Measurements from ENCODE around the gene CDAN1. TPM values are rescaled to one million over a fixed set of nuclear protein-coding genes. Genes with fewer than 3 reads are reported as not detected.
"Not testable (repeated sequence)": the region's sequence is repeated elsewhere in the genome, so short reads cannot be mapped to it uniquely, and the experiment has no call there.

Gene CDAN1
- total RNA-seq, 1 donor from 2014 or later = 14.6 TPM

DNA sequence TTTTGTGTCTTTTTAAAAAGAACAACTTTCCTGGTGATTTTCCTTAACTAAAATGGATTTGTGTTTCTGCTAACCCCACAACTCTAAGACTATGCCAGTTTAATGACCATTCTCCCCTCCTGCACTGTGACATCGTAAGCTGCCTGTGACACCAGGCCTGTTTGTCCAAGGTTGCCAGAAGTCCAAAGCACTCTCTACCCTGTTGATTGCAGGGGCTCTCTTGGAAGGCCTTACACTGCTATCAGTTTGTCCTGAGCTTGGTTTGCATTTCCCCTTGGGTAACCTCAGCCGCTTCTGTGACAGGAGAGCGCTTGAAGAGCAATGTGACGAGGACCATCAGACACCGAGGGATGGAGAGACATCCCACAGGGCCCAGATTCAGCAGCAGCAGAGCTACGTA, 55.8 kb downstream of the CDAN1 start:
- no peak overlapping the region for H3K4me3 ChIP-seq (ENCODE audit: insufficient read depth, low read depth, low read length)
- no peaks in the 10 kb centered on the region for H3K27me3 ChIP-seq (ENCODE audit: insufficient read depth, low read length)
- FAIRE-seq (no peak), DNase-seq (ENCODE audit: low read depth) (no peak)
- no peaks in the 10 kb centered on the region for H3K9me3 Mint-ChIP-seq (ENCODE audit: unreplicated experiment)
- no peaks in the 10 kb centered on the region for H3K4me1 ChIP-seq (ENCODE audit: insufficient read depth, low read length)
- no peaks in the 10 kb centered on the region for H3K79me2 ChIP-seq (ENCODE audit: insufficient read depth, low read length)
- H3K27ac ChIP-seq (ENCODE audit: low read depth, low read length) = no peak overlapping the region
- H3K4me1 Mint-ChIP-seq (ENCODE audit: low read depth, unreplicated experiment) = peaks cover 7% of the 10 kb centered on the region
- TF ChIP-seq EZH2 (IDR thresholded peaks at IDR 0.05; ENCODE audit: insufficient read depth, low read length) (no peak), CTCF (IDR thresholded peaks at IDR 0.05; ENCODE audit: insufficient read depth, low read depth, low read length) (no peak)
- no peak overlapping the region for H3K9ac ChIP-seq (ENCODE audit: low read length)
- H3K27ac Mint-ChIP-seq (ENCODE audit: unreplicated experiment) = no peak overlapping the region
- no peak overlapping the region for H2AFZ ChIP-seq (ENCODE audit: low read depth, low read length)
- no peak overlapping the region for H3K4me3 Mint-ChIP-seq (ENCODE audit: unreplicated experiment)
- peaks cover 20% of the 10 kb centered on the region for H3K36me3 ChIP-seq (ENCODE audit: insufficient read depth, low read length)
- no peaks in the 10 kb centered on the region for H3K9me3 ChIP-seq (ENCODE audit: insufficient read depth, low read depth, low read length)
- no peaks in the 10 kb centered on the region for H4K20me1 ChIP-seq (ENCODE audit: insufficient read depth, low read length)
- H3K36me3 Mint-ChIP-seq (ENCODE audit: low read depth, unreplicated experiment) = peaks cover 32% of the 10 kb centered on the region
- H3K4me2 ChIP-seq (ENCODE audit: low read length) = no peak overlapping the region
- H3K27me3 Mint-ChIP-seq (ENCODE audit: low read depth, unreplicated experiment) = no peaks in the 10 kb centered on the region

GRCh38 chr15:42680142-42680482, 56.8 kb downstream of the CDAN1 start:
- H3K79me2 ChIP-seq (ENCODE audit: insufficient read depth, low read length); H3K4me1 ChIP-seq (ENCODE audit: insufficient read depth, low read length); H3K4me3 Mint-ChIP-seq (ENCODE audit: unreplicated experiment); H2AFZ ChIP-seq (ENCODE audit: low read depth, low read length); H3K9ac ChIP-seq (ENCODE audit: low read length); H3K9me3 Mint-ChIP-seq (ENCODE audit: unreplicated experiment); H3K4me3 ChIP-seq (ENCODE audit: insufficient read depth, low read depth, low read length); H3K27me3 Mint-ChIP-seq (ENCODE audit: low read depth, unreplicated experiment); FAIRE-seq; H3K27me3 ChIP-seq (ENCODE audit: insufficient read depth, low read length); H3K4me1 Mint-ChIP-seq (ENCODE audit: low read depth, unreplicated experiment); H3K9me3 ChIP-seq (ENCODE audit: insufficient read depth, low read depth, low read length); H3K27ac Mint-ChIP-seq (ENCODE audit: unreplicated experiment); H3K4me2 ChIP-seq (ENCODE audit: low read length); DNase-seq (ENCODE audit: low read depth); H4K20me1 ChIP-seq (ENCODE audit: insufficient read depth, low read length); H3K27ac ChIP-seq (ENCODE audit: low read depth, low read length): not testable (repeated sequence)
- peaks cover 24% of the 10 kb centered on the region for H3K36me3 ChIP-seq (ENCODE audit: insufficient read depth, low read length)
- peaks cover 32% of the 10 kb centered on the region for H3K36me3 Mint-ChIP-seq (ENCODE audit: low read depth, unreplicated experiment)

DNA sequence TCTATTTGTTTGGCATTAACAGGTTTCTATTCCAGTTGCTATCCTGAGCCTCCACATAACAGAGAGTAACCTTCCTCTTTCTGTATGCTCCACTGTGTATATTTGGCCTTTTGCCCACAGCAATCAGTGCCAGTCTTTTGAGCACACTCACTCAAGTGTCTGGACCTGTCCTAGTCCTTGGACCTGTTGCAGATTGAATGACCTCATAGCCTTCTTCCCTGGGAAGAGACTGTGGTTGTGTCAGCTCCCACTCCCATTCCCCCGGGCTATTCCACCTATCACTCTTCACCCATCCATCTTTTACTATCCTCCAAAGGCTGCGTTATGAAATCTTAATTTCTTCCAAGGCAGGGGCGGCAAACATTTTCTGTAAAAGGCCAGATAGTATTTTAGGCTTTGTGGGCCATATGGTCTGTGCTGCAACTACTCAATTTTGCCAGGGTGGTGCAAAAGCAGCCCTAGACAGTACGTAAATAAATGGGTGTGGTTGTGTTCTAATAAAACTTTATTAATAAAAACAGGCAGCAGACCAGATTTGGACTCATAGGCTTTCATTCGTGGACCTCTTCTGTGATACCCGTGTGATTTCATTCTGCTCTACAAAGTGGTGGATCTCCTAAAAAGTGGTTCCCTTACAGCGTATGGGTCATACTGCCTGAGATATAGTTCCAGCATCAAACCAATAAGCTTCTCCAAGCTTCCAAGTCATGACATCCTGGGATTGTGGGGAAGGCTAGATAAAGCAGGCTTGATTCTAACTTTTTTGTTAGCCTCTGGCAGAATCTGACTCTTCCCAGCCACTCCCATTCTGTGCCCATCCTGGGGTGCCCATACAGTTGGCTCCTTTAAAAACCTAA, 57.4 kb downstream of the CDAN1 start:
- H3K27me3 ChIP-seq (ENCODE audit: insufficient read depth, low read length) = no peaks in the 10 kb centered on the region
- DNase-seq (ENCODE audit: low read depth) = no peak
- no peak for TF ChIP-seq CTCF (IDR thresholded peaks at IDR 0.05; ENCODE audit: insufficient read depth, low read depth, low read length)
- no peak for TF ChIP-seq EZH2 (IDR thresholded peaks at IDR 0.05; ENCODE audit: insufficient read depth, low read length)
- peaks cover 7% of the 10 kb centered on the region for H3K4me1 Mint-ChIP-seq (ENCODE audit: low read depth, unreplicated experiment)
- no peaks in the 10 kb centered on the region for H3K79me2 ChIP-seq (ENCODE audit: insufficient read depth, low read length)
- no peaks in the 10 kb centered on the region for H4K20me1 ChIP-seq (ENCODE audit: insufficient read depth, low read length)
- no peak overlapping the region for H3K4me2 ChIP-seq (ENCODE audit: low read length)
- no peak for FAIRE-seq
- H3K27me3 Mint-ChIP-seq (ENCODE audit: low read depth, unreplicated experiment) = no peaks in the 10 kb centered on the region
- no peaks in the 10 kb centered on the region for H3K9me3 ChIP-seq (ENCODE audit: insufficient read depth, low read depth, low read length)
- H3K4me3 ChIP-seq (ENCODE audit: insufficient read depth, low read depth, low read length) = no peak overlapping the region
- H3K27ac ChIP-seq (ENCODE audit: low read depth, low read length) = no peak overlapping the region
- H3K9ac ChIP-seq (ENCODE audit: low read length) = no peak overlapping the region
- no peak overlapping the region for H3K27ac Mint-ChIP-seq (ENCODE audit: unreplicated experiment)
- no peak overlapping the region for H2AFZ ChIP-seq (ENCODE audit: low read depth, low read length)
- H3K36me3 ChIP-seq (ENCODE audit: insufficient read depth, low read length) = peaks cover 28% of the 10 kb centered on the region
- H3K4me1 ChIP-seq (ENCODE audit: insufficient read depth, low read length) = no peaks in the 10 kb centered on the region
- H3K36me3 Mint-ChIP-seq (ENCODE audit: low read depth, unreplicated experiment) = peaks cover 28% of the 10 kb centered on the region
- no peaks in the 10 kb centered on the region for H3K9me3 Mint-ChIP-seq (ENCODE audit: unreplicated experiment)
- H3K4me3 Mint-ChIP-seq (ENCODE audit: unreplicated experiment) = no peak overlapping the region
